Measurements from ENCODE around the gene BSPRY.
"Not testable (repeated sequence)": the region's sequence is repeated elsewhere in the genome, so short reads cannot be mapped to it uniquely, and the experiment has no call there.

The BSPRY gene

GRCh38 chr9:113341712-113342410 is 7.5 kb upstream of the BSPRY start:
- peak in 4 of 51 donors; percentile 7 to 15 (median 14) for DNase-seq

GRCh38 chr9:113343732-113344231 is 5.6 kb upstream of the BSPRY start:
- DNase-seq: peak; percentile 19 to 98 (median 83)

DNA sequence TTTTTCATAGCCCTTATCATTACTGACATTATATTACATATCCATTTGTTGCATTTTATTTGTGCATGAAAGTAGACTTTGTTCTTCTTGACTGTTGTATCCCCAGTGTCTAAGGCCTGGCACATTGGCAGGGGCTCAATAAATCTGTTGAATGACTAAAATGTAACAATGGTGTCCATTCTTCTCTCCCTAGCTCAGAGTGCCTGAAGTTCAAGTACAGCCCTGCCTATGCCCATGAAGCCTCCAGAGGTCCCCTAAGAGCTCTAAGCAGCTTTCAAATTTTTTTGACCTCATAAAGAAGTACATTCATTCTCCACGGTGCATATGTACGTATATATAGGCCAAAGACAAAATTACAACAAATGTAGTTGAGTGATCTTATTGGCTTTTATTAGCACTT is 4.2 kb upstream of the BSPRY start:
- DNase-seq: peak in 7 of 51 donors; percentile 6 to 48 (median 17)

DNA sequence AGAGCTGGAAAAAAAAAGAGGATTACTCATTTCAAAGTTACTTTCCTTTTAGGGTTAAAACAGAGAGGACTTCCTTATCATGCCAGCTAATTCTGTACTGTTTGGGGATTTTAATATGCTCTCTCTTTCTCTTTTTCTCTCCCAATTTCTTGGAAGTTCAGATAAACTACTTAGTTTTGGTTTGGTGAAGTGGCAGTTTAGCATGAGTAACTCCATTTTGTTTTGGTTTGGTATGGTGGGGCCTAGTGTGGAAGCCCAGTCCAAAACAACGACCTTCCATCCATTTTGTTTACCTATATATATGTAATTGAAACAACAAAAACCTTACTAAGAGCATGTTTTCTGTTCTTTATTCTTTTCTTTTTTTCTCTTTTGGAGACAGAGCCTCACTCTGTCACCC is 3.7 kb upstream of the BSPRY start:
- DNase-seq: no peak

- DNase-seq: no peak
Observed at GRCh38 chr9:113348437-113348836, 904 bp upstream of the BSPRY start.

- no peak for DNase-seq
Observed at GRCh38 chr9:113349066-113349444, 286 bp upstream of the BSPRY start.

DNA sequence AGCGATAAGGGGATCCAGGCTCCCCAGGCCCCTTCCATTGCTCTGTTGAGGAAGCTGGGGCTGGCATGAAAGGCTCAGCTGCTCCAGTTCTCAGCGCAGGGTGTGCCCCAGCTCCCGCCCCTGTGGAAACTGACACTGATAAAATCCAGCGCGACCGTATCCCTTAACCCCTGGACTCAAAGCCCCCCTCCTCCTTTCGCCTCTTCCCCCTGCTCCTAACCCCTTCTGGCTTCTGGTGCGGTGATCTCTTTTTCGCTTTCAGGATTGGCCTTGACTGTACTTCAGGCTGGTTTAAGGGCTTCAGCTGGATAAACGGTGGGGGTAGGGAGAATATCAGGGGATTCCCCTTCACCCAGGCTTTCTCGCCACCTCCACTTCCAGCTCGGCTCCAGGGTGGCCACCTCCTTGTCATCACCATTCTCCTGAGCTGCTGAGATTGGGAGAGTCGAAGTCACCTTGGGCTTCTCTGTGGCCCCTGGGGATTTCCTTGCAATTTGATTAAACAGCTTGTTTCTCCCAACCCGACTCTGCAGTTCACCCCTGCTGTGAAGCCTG is 843 bp downstream of the BSPRY start:
- DNase-seq: no peak

DNA sequence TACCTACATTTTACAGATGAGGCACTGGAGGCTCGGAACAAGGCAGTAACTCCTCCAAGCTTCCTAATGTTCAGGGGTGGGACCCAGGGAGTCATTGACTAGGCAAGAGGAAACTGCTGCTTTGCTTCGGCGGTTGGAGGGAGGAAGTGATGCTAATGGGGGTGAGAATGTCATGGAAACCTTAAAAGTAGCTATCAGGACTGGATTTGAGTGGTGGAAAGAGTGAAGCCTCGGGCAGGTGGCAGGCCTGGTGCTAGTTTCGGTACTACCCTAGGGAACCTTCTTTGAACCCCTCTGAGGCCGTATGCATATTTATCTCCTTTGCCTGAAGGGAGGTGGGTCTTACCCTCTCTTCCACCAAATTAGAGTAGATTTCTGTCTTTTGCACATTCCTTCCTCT is 1.6 kb downstream of the BSPRY start:
- DNase-seq: no peak

DNA sequence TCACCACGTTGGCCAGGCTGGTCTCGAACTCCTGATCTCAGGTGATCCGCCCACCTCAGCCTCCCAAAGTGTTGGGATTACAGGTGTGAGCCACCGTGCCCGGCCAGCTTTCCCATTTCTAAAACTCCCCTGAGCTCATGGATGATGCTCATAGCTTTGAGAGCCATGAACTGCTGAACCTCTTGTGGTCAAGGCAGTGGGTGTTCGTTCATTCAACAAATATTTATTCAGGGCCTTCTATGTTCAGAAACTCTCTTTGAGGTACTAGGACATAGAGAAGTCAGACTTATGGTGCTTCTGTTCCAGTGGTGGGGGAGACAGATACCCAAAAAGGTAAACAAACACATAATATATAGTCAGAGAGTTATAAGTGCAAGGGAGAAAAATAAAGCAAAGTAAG is 2.7 kb downstream of the BSPRY start:
- no peak for DNase-seq

- DNase-seq: no peak
Observed at GRCh38 chr9:113352411-113352810, 3.1 kb downstream of the BSPRY start.

DNA sequence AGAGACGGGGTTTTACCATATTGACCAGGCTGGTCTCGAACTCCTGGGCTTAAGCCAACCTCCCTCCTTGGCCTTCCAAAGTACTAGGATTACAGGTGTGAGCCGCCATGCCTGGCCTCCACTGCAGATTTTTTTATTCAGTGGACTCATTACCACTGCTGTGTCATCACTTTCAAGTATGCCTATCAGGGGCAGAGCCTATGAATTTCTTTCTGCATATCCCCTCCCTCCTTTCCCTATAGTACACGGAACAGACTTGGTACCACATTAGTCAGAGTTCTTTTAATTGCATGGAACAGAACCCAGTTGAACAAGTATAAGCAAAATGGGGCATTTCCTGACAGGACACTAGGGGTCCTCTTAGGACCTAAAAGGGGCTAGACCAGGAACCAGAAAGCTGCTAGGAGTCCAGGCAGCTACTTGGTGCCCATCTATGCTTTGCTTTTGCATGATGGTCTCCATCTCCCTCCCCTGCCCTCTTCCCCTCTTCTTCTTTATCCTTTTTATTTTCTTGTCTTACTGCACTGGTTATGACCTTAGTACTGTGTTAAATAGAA is 5.8 kb downstream of the BSPRY start:
- DNase-seq: no peak

GRCh38 chr9:113356686-113357292 is 7.4 kb downstream of the BSPRY start:
- DNase-seq: no peak

DNA sequence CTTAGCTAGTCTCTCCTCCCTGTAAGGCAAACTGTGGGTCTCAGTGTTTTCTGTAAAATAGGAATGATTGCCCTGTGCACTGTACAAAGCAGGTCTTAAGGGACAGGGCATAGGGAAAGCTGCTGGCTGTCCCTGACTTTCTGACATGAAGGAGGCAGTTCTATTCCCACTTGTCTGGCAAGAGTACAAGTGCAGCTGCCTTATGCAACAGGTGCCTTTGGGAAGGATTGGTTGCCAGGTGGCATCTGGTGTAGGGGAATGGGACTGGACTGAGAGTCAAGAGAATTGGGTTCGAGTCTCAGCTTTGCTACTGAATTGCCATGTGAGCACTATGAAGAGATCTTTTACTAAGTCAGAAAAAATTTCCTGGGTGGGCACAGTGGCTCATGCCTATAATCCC is 10.0 kb downstream of the BSPRY start:
- DNase-seq: no peak

DNA sequence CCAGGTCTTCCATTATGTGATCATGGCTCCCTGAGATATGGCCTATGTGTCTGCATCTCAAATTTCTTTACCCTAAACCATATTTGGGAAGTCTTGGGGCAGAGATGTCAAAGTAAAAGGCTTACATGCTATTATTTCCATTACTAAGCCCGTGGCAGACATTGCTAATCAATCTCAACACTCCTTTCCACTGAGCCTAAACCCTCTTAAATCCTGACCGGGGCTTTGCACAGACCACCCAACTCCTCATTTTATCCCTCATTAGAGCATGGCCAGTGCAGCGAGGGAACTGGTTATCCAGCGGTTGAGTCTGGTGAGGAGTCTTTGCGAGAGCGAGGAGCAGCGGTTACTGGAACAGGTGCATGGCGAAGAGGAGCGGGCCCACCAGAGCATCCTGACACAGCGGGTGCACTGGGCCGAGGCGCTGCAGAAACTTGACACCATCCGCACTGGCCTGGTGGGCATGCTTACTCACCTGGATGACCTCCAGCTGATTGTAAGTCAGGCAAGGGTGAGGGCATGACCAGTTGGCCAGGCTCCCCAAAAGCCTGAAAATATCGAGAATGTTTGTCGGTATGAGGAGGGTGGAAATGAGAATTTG is 11.0 kb downstream of the BSPRY start:
- no peak for DNase-seq

DNA sequence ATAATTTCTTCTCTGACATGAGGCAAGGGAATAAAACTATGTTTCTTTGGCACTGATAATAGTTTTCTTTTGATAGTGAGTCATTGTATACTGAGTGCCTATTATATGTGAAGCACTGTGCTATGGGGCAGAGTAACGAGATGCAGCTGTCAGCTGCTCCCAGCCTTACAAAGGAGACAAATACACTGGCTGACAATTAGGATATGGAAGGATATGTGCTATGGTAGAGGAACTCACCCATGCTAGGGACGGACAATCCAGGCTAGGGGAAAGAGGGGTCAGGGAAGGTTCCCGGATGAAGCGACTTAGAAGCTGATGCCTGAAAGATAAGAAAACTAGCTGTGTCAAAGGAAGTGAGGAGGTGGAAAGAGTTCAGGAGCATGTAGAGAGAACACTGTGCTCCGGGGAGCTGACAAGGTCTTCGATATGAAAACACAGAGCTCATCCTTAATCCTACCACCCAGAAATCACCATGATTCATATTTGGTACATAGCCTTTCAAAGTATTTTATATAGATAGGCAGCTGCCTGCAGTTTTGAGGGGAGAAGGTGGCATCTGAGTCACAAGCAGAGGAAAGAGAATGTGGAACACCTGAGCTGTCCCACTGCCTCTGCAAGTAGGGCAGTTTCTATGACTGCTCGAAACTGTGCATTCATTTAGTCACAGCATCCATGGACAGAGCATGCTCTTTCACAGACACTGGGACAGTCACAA is 12.1 kb downstream of the BSPRY start:
- peak in 3 of 51 donors; percentile 12 to 69 (median 25) for DNase-seq

GRCh38 chr9:113363336-113363735 is 14.0 kb downstream of the BSPRY start:
- DNase-seq: no peak

DNA sequence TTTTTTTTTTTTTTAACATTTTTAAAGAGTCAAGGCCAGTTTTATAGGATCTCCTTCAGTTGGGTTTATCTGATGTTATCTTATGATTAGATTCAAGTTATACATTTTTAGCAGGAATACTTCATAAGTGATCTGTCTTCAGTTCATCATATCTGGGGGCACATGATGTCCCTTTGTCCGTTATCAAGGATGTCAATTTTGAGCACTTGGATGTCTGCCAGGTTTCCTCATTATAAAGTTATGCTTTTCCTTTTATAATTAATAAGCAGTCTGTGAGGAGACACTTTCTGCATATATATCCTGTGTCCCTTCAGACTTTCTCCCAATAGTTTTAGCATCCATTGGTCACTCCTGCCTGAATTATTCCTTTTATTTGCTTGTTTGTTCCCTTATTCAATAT is 15.6 kb downstream of the BSPRY start:
- no peak for DNase-seq

DNA sequence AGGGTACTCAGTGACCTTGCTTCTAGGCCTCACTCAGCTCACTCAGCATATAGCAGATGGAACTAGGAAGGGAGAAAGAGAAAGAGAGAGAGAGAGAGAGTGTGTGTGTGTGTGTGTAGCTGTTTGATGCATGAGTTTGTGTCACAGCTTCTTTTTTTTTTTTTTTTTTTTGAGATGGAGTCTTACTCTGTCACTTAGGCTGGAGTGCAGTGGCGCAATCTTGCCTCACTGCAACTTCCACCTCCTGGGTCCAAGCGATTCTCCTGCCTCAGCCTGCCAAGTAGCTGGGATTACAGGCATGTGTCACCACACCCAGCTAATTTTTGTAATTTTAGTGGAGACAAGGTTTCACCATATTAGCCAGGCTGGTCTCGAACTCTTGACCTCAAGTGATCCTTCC is 16.3 kb downstream of the BSPRY start:
- not testable (repeated sequence) for DNase-seq

DNA sequence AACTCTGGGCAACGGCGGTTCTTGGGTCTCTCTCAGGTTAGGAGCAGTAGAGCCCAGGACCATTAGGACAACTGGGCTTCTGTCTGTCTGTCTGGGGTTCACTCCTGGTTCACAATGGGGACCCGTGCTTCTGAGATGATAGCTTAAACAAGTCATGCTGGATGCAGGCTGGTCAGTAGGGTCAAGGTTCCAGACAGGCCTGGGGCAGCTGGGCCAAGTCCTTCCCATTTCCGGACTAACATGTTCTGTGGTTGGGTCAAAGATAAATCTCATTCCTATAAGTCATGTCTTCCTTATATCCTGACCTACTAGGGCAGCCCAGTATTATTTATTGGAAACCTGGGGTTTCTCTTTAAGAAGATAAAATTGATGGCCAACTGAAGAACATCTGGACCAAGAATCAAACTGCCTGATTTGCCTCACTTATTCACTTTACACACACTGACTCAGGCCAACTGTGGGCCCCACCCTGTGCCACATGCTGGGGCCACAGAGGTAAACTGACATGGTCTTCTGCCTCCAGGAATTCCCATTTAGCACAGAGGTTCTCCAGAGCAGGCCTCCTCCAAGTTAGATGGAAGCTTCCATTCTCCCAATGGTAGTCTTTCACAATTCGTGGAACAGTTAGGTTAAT is 19.1 kb downstream of the BSPRY start:
- DNase-seq: no peak

DNA sequence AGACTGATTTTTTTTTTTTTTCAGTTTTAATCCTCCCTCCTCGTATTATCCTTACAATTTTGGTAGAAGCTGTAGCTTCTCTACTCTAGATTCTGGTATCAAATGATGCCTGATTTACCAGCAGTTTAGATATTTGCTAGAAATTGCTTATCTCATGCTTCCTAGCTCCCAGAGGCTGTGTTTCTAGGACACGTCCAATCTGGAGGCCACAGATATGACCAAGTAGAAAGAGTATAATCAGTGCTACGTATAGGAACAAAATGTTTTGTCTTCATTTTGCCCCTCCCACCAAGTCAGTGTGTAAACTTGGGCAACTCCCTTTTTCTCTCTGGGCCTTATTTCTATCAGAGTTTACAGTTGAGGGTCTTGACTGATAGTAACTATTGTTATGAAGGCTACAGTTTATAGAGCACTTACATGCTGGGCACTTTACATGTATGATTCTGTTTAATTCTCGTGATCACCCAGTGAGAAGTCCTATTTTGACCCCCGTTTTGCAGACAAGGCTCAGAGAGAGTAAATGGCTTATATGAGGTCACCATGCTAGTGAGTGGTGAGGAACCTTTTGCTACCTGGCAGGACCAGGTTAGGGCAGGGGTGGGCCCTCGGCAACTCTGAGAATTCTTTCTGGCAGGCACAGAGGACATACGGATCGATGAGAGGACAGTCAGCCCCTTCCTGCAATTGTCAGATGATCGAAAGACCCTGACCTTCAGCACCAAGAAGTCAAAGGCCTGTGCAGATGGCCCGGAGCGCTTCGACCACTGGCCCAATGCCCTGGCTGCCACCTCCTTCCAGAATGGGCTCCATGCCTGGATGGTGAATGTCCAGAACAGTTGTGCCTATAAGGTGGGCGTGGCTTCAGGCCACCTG is 19.9 kb downstream of the BSPRY start:
- no peak for DNase-seq

Measured in hypothalamus (tissue), 51 donors.